Hematopoietic multipotent progenitor cell treated with erythropoietin and hydrocortisone succinate and interleukin-3 and kit ligand, for 4 days (in vitro differentiated cells): ENCODE data around the gene PLEKHN1.
A peak's percentile ranks its signal among the peaks of the same experiment; 100 is the strongest.
"Not testable (repeated sequence)": the region's sequence is repeated elsewhere in the genome, so short reads cannot be mapped to it uniquely, and the experiment has no call there.

Experiments used
- DNase-seq: peaks from one replicate; pipeline ENCODE4 v3.0.0-alpha.2; 2015

The PLEKHN1 gene

GRCh38 chr1:944341-945325, 21.6 kb upstream of the PLEKHN1 start:
- DNase-seq, result no peak

GRCh38 chr1:945688-946556, 20.4 kb upstream of the PLEKHN1 start:
- no peak for DNase-seq

DNA sequence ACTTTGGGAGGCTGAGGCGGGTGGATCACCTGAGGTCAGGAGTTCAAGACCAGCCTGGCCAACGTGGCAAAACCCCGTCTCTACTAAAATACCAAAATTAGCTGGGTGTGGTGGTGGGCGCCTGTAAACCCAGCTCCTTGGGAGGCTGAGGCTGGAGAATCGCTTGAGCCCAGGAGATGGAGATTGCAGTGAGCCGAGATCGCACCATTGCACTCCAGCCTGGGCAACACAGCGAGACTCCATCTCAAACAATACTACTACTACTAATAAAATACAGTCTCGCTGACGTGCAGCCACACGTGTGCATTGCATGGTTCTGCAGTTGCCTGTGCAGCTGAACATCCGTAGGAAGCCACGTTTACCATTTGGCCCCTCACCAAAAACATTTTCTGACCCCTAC, 19.5 kb upstream of the PLEKHN1 start:
- DNase-seq, result not testable (repeated sequence)

- no peak for DNase-seq
Observed at GRCh38 chr1:947958-948357, 18.3 kb upstream of the PLEKHN1 start.

DNA sequence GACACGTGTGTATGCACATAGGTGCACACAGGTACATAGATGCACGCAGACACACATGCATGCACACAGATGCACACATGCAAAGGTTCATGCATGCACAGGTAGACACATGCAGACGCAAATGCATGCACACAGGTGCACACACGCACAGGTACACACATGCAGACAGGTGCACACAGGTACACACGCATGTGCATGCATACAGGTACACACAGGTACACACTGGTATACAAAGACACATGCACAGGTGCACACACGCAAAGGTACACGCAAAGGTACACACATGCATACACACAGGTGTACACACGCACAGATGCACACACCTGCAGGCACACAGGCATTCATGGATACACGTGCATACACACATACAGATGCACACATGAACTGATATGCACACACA, 16.0 kb upstream of the PLEKHN1 start:
- no peak for DNase-seq

DNA sequence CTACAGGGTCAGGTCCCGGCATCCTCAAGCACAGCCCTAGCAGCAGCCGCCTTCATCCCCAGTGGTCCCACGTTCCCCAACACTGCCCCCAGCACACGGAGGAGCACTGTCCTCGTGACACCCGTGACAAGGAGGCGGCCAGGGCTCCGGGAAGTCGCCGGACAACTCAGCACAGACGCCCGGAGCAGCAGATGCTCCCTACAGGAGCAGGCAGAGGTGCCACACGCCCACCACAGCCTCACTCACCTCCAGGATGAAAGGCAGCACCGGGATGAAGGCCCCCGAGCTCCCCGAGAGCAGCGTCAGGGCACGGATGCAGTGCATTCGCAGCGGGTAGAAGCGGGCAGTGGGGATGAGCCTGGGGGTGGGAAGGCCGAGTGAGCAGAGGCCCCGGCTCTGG, 15.4 kb upstream of the PLEKHN1 start:
- no peak for DNase-seq

DNA sequence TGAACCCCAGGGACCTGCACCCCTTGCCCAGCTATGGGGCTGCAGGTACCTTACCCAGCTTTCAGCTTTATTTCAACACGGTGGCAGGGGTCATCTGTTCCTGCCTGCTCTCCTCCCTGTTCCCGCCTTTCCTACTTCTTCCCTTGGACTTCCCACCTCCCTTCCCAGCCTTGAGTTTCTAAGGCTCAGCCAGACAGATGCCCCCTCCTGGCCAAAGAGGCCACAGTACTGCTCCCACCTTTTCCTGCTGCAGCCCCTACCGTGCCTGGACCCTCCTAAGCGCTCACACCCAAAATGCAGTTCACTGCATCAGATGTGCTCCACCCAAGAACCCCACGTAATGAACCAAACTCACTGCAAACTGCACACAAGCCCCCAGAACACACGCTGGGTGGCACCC, 14.9 kb upstream of the PLEKHN1 start:
- no peak for DNase-seq

GRCh38 chr1:952201-952600, 14.1 kb upstream of the PLEKHN1 start:
- DNase-seq, result no peak

- DNase-seq, result no peak
Observed at GRCh38 chr1:952603-953002, 13.7 kb upstream of the PLEKHN1 start.

DNA sequence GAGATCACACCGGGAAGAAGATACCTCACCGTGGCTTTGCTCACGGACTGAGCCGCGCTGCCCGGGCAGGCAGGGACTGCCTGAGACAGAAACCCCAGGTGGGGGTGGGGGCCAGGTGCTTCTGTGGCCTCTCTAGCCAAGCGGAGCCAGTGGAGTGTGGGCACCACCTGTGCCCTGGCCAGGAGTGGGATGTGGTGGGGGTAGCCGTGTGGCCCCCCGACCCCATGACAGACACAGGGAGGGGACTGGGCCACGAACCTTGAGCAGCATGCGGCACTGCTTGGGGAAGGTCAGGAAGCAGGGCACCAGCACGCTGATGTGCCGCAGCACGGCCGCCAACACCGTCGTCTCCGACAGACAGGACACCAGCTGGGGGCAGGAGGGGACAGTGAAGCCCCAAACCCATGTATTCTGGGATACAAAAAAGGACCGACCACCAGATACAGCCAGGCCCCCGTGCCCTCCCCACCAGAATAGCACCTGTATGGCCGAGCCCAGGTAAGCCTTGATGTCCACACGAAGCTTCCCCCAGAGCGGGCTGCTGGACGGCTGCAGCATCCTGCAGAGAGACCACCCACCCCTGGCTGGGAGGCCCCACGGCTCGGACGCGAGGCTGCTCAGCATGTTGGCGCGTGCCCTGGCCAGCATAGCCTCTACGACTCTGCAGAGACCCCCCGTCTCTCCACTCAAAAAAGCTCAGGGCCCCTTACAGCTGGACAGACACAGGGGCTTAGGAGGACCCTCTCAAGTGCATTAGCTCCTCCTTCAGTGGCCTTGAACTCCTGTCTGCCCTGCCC, 12.6 kb upstream of the PLEKHN1 start:
- DNase-seq, result no peak

DNA sequence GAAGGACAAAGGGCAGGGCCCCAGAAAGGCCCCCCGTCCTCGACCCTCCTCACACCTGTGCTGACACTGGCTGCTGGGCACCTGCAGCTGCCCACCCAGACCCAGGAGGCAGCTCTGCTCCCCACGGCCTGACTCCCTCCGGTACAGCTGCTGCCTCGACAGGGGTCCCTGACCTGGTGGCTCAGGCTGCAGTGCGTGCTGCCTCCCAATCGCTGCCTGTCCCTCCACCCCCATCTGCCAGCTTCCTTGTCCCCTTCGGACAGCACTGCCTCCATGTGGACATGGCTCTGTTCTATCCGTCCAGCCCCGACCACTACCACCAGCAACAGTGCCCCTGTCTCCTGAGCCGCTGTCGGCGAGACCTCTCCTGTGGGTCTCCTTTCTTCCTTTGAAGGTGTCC, 11.4 kb upstream of the PLEKHN1 start:
- DNase-seq, result no peak

DNA sequence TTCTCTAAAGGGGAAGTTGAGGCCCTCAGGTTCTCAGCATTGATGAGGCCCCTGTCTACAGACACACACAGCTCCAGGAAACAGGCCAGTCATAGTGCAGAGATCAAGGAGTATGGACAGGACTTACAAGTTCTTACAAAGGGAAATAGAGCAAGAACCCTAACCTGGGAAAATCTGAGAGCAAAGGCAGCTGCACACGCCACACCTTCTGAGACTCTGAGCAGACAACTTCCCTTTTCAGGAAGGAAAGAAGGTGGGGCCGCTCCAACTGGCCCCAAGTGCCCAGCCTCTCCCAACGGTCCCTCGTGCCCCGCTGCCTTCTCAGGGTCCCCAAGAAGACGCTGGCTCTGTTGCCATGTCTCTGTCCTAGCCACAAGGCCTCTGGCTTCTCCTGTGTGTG, 10.8 kb upstream of the PLEKHN1 start:
- peak; percentile 40 for DNase-seq

DNA sequence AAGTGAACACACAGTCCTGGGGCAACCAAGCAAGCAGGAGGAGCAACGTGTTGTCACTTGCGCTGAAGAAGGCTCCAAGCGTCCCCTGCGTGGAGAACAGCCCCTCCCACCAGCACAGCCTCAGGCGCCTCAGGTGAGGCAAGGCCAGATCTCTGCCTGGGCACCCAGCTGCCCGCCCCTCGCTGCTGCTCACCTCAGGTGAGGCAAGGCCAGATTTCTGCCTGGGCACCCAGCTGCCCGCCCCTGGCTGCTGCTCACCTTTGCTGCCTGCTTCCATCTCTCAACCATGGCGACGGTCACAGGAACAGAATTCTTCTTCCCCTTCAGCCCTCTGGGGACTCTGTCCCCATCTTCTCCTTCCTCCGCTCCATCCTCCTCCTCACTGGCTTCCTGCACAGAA, 9.6 kb upstream of the PLEKHN1 start:
- no peak for DNase-seq

GRCh38 chr1:958823-959730, 7.2 kb upstream of the PLEKHN1 start, which contains the start of gene NOC2L:
NOC2L (minus strand) TSS chr1:959256; CDS start chr1:959240, 16 bp downstream.
- DNase-seq, result peak; percentile 95

GRCh38 chr1:959731-960362, 6.4 kb upstream of the PLEKHN1 start:
- no peak for DNase-seq

DNA sequence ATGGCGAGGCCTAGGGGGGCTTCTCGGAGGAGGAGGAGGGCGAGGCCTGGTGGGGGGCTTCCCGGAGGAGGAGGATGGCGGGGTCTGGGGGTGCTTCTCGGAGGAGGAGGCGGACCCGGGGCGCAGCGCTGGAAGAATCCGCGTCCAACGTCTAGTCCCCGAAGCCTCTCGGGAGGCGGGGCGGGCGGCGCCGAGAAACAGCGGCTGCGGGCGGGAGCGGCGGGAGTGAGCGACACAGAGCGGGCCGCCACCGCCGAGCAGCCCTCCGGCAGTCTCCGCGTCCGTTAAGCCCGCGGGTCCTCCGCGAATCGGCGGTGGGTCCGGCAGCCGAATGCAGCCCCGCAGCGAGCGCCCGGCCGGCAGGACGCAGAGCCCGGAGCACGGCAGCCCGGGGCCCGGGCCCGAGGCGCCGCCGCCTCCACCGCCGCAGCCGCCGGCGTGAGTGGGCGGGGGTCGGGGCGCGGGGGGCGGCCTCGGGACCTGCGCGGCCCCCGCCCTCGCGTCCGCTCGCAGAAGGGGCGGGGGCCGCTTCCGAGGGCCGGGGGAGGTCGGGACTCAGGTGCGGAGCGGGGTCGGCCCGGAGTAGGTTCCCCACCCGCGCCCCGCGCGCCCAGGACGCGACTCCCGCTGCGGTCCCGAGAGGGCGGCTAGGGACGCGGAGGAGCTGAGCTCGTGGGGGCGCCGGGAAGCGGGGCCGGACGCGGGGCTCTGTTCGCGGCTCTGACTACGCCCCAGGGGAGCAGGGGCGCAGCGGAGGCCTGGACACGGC, 5.7 kb upstream of the PLEKHN1 start, which contains the start of gene KLHL17:
TSS of gene KLHL17 (plus strand) at position 222 of the 769 bp plus-strand sequence. CDS start at position 332, 110 bp downstream.
- DNase-seq, result peak; percentile 86

DNA sequence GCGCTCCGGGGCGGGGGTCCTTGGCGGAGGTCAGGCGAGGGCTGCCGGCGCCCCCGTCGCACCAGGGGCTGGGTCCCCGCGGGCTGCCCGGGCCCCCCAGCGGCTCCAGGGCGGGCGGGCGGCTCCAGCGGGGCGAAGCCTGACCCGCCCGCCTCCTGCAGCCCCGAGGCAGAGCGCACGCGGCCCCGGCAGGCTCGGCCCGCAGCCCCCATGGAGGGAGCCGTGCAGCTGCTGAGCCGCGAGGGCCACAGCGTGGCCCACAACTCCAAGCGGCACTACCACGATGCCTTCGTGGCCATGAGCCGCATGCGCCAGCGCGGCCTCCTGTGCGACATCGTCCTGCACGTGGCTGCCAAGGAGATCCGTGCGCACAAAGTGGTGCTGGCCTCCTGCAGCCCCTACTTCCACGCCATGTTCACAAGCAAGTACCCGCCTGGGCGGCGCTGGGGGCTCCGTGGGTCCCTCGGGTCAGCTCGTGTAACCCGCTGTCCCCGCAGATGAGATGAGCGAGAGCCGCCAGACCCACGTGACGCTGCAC, 5.1 kb upstream of the PLEKHN1 start:
- no peak for DNase-seq

- no peak for DNase-seq
Observed at GRCh38 chr1:962381-963300, 3.6 kb upstream of the PLEKHN1 start.

DNA sequence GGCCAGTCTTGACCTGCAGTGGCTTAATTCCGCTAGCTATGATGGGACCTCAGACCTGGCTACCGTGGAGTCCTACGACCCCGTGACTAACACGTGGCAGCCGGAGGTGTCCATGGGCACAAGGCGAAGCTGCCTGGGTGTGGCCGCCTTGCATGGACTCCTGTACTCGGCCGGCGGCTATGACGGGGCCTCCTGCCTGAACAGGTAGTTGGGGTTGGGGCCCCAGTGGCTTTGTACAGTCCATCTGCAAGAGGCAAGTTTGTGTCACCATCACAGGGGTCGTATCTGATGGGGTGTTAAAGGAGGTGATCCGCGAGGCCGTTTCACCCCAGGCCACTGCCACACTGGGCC, 3.0 kb upstream of the PLEKHN1 start:
- DNase-seq, result no peak
